ENCODE results near the gene NEDD4L.

The NEDD4L gene

DNA sequence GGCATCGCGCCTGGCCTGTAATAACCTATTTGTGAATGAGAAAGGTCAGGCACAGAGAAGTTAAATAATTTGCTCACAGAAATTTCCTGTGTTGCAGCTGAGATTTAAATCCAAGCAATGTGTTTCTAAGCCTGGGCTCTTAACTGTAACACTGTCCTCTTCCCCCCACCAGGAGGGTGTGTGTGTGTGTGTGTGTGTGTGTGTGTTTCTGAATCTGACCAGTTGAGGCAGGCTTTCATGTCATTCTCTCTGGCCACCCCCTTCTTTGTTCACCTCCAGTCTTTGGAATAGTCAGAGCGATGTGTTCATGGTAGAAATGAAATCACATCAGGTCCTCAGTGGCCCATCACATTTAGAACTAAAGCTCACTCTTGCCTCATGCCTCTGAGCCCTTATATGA, 81.2 kb downstream of the NEDD4L start:
- DNase-seq, result no peak

DNA sequence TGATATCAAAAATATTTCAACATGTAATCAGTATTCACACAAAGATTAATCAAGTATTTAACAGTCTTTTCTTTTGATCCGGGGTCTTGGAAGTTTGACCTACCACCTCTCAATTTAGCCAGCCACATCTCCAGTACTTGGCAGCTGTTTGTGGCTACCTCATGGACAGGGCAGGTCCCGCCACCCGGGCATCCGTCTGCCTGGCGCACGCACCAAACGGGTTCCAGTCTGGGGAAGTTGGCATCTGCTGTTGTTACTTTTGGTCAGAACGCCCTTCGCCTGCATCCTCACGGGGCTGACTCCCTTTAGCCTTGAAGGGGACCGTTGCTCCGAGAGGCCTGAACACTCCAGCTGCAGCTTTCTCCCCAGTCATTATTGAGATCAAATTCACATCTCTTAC, 81.7 kb downstream of the NEDD4L start:
- DNase-seq, result no peak

DNA sequence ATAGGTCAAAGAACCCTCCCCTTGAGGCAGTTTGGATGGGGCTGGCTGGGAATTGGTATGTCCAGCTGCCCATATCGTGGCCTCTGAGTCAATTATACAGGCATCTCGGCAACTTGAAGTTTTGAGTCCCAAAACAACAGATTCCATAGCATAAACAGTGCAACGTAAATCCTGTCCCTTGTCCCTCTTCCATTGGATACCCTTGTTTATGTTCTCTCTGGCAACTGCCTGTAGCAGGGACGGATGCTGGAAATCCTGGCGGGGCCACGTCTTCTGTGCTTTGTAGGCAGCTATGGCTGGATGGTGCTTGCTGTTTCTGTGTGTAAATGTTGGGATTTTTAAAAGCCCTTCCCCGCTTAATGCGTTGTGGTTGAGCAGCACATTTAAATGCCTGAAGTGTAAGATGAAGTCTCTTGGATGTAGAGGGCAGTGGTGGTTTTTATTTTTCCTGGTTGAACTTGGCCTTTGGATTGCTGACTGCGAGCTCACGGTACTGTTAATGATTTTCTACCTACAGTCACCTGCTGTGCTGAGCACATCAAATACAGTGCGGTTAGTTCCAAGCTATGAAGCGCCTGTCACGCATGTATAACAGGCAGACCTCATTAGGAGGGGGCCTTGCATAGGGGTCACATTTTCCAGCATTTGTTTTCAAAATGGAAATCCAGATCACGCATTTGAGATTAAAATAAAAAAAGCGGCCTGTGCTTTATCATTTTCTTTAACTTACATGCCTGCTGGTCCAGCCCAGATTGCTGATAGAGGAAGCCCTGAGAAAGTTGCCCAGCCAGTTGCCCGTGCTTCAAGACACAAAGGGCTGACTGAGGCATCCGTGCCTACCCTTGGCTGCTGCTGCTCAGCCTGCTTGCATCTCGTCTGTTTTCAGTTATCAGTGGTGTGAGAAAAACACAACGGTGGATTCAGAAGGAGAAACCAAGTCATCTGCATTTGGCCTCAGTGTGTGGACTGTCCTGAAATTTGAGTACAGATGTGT, 84.7 kb downstream of the NEDD4L start:
- DNase-seq, result no peak

DNA sequence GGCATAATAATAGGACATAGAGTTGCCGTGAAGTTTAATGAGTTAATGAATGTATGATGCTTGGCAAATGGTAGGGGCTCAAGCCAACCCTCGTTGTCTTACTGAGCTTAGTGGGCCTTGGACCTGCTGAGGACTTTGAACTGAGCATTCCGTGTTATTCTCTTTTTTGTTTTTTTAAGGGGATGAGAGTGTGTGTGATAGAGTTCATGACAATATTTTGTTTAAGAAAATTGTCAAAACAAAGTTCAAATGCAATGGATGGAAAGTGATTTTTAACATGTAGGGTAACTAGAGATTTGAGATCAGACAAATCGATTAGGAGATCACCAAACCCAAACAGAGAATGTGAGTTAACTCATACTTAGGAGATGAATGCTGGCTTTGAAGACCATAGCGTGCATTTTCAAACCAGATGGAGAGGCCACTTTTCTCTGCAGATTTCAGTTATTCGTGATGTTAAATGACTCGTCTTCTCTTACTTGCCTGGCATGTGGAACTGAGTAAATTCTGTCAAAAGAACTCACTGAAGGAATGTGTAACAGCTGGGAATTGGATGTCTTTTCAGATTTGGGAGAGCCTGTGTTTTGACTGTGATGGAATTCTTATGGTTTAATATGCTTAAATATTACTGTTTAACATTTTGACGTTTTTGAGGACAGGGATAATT, 88.7 kb downstream of the NEDD4L start:
- DNase-seq, result no peak

DNA sequence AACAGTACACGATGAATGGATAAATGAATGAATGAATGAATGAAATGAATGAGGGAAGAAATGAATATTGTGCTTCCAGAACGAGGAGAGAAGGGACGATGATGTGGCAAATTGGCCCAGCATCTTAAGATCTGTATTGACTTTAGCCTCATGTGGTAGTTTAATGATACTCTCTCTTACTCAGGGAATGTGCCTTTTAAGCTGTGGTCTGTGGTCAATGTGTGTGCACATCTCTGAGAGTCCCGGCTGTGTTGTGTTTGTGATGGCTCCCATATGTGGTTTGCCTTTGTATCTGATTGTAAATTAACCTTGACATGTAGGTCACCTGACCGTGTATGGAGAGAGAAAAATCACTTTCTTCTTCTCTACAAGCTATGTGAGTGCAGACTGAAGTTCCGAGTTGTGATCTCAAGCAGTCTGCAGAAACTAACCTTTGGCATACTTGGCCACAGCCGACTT, 91.2 kb downstream of the NEDD4L start:
- DNase-seq, result no peak

DNA sequence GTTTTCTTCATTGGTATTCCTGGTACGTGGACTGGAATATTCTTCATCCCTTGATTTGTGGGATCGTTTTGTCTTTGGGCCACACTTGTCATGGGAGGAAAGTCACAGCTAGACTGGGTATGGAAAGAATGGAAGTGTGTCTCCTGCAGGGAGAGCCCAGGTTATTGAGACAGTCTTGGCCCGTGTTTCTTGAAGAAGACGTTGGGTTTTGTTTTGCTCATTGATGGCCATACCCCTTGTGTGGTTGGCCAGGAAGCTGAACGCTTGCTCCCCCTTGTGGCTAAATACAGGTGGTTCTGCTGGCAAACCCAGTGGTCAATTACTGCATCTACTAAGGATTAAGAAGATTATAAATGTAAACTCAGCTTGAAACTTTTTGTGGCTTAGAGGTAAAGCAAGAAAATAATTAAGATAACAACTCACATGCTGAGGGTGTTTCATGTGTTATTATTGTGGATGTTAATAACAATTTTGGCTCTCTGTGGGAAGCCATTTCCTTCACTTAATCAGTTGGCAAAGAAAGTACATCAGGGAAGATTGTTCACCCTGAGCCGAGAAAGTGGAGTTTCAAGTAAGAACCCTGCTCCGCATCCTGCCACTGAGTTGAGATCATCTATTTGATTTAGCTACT, 91.8 kb downstream of the NEDD4L start:
- DNase-seq, result no peak

DNA sequence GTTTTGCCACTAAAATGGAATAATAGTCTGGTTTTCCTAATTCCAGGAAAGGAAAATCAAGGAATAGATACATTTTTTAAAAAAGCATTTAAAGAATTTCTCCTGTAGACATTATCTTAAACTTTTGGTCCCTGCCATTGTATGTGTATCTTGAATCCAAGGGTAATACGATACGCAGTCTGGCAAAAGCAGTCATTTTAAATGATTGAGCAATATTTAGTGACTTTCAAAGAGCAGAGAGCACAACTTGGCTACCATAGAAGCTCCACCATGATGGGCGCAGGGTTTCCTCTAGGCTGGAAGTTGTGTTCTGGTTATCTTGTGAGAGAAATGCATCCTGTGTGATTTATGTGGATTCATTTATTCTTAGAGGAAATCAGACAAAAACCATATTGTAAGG, 92.9 kb downstream of the NEDD4L start:
- no peak for DNase-seq

DNA sequence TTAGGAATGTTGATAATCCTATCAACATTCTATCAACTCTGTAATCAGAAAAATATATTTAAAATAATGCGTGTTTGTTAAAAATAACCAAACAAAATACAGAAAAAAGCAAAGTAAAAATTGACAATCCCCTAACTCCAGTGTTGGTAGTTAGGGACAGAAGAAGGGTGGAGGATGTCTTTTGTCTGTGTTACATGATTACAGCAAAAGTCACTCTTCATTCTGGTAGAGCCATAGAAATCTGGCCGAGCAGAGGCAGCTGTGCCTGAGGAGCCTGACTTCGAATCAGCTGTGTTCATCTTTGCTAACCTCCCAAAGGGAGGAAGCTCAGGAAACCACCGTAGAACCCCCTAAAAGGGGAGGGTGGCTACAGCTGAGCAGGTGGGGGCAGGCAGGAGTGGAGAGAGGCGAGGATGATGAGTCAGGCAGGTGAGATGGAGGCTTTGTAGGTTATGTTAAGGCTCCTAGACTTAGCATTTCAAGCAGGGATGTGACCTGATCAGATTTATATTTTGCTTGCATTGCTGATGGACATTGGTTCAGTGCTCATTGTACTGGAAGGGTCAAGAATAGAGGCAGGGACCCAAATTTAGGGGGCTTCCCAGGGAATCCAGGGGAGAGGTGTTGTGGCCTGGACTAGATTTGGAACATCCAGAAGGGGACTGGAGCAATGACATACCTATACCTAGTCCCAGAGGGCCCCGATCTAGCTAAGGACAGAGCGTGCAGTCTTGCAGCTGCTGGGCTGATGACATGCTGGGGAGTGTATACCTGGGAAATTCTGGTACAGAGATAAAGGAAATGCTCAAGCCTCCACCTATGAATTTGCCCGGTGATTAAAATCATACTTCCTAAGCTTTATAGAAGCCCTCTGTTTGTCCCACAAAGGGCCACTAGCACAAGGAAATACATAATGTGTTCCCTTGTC, 95.7 kb downstream of the NEDD4L start:
- DNase-seq, result no peak

DNA sequence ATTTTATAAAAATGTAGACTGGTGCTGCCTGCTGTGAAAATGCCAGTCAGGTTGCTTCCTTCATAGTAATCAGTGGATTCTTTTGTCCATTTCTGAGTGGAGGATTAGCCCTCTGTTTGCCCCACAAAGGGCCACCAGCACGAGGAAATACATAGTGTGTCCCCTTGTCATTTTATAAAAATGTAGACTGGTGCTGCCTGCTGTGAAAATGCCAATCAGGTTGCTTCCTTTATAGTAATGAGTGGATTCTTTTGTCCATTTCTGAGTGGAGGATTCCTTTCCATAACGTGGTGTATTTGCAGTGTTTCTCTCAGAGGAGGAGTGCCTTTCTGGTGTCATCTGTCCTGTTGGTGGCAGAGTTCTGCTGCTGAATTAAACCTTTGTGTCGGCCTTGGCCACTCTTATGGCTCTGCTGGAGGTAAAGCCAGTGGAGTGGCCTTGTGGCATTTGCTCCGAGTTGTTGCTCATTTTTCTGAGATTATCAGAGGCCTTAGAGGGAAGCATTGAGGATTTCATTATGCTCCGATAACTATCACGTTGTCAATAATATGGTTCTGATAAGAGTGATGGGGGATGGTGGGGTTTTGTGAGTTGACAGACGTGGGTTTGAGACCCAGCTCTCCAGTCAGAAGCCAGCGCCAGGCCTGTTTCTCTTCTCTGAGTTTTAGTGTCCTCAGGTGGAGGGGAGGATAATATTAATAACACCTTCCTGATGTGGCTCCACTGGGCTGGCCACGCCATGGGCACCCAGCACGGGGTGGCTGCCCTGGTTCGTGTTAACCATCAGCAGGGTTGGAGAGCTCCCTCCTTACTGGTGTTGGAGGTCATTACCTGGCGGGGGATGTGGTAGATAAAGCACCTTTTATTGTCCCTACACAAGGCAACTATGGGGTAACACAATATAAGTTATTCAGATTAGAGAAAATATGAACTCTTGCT, 96.6 kb downstream of the NEDD4L start:
- DNase-seq, result no peak

DNA sequence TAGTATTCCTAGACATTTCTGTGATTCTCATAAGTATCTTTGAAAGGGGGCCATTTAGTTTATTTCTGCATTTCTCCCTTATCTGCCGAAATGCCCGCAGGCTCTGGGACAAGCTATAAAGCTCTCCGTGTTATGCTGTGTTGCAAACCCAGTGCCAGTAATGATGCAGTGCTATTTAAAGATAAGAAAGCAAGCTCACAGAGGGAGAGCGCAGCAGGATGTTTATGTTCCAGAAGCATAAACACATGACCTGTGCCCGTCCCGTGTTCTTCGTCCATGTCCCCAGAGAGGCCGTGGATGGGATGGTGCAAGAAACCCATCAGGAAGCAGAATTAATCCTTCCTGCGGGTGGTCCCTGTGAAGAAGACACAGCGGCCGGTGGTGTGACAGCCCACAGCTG, 99.4 kb downstream of the NEDD4L start:
- DNase-seq, result no peak

DNA sequence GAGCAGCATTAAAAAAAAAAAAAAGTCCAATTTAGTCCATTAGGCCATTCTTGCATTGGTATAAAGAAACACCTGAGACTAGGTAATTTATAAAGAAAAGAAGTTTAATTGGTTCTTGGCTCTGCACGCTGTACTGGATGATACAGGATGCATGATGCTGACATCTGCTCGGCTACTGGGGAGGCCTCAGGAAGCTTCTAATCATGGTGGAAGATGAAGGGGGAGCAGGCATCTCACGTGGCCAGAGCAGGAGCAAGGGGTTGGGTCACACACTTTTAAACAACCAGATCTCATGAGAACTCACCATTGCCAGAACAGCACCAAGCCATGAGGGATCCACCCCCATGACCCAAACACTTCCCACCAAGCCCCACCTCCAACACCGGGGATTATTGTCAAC, 100.1 kb downstream of the NEDD4L start:
- no peak for DNase-seq

DNA sequence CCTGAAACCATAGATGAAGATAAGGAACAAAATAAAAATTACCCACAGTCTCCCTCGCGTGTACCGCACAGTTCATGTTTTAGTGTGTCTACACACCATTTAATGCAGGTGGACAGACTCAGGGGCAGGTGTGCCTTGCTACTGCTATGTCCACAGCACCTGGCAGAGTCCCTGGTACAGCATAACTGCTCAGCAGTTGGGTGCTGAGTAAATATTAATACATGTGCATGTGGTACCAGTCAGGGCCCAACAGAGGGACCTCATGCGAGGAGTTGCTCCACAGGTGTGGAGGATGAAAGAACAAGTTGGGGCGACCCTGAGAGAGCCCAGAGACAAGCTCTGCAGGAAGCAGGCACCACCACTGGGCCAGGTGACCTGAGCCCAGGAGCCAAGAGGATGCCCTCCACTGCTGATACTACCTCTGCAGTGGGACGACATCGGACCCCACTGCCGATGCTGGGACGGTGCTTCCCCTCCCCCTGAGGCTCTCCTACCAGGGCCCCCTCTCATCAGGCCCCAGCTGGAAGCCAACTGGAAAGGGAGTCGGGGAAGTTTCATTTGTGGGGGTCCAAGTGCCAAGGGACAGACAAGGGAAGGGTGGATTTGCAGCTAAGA, 100.8 kb downstream of the NEDD4L start:
- DNase-seq, result no peak

DNA sequence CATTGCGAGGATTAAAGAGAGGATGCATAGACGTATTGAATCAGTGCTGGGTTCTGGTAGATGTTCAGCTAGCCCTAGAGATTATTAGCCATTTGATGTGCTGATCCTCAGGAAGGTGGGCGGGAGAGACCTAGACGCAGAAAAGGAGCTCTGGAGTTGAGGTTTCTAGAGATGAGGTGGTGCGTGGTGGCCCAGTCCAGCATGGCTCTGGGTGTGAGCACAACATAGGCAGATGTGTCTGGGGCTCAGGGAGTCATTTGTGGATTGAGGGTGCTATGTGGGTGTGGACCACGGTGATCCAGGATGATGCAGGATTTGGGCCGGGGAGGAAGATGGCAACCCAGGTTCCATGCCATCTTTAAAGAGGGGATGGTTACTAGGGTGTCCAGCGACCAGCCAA, 102.1 kb downstream of the NEDD4L start:
- no peak for DNase-seq

DNA sequence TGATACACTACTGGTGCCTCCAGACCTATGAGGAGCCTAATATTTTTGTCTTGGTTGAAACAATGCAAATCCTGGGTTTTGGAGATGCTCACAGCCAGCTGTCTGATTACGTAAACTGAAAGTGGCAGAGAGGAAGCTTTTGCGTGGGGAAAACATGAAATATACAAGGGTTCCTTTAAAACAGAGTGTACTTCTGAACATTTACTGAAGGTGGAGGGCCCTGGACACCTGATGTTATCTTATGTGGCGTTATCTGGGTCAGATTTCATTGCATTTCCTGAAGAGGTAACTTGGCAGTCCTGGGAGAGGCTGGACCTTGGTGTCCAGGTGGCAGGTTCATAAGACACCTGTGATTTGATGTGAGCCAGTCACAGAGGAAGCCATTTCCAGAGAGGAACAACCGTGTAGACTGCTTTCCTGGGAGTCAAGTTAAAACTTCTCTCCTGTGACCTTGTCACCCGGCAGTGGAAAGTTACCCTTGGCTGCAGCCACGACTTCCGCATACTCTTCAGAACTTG, 105.0 kb downstream of the NEDD4L start:
- no peak for DNase-seq

DNA sequence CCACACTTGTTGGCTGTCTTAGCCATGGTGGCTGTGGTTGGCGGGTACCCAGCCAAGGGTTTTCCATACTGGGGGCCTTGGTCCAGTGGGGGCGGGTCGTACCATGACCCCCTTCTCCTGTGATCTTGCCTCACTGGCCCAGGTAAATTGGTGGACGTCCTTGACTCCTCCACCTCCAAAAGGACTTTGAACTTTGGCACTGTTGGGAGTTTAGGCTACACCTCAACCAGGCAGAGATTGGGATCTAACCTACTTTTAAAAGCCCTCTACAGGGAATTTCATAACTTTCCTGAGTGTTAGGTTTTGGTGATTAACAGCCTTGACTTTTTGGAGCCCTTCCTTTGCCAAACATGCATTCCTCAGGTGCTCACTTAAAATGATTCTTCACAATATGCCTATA, 106.7 kb downstream of the NEDD4L start:
- DNase-seq, result no peak

DNA sequence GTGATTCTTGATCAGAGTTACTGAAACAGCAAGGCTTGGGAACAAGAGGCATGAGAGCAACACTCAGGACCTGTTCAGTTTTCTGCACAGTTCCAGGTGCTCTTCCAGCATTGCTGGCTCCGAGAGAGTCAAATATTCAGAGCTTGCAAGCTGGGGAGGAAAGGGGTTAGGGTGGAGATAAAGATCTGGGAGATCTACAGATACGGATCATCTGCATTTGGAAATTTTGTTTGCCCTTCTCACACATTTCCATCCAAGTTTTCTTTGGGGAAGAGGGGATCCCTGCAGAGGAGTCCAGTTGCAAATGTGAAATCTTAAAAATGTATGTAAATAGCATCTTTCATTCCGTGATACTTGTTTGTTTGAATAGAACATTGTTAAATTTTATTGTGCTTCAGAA, 108.2 kb downstream of the NEDD4L start:
- DNase-seq, result no peak

DNA sequence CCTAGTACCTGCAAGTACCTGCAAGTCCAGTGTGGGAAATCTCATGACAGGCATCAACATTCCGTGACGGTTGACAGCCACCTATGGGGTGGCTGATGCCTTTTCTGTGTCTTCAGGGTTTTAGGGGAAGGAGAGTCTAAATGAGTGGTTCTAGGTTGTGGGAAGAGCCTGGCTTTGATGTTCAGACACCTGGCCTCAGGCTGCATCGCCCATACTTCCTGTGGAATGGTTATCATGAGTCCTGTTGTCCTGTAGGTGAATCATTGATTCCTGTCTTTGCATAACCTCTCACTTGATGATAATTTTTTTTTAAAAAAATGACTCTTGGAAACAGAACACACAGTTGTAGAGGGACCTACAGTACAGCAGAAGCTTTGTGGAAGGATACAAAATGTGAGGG, 108.9 kb downstream of the NEDD4L start:
- DNase-seq, result no peak

DNA sequence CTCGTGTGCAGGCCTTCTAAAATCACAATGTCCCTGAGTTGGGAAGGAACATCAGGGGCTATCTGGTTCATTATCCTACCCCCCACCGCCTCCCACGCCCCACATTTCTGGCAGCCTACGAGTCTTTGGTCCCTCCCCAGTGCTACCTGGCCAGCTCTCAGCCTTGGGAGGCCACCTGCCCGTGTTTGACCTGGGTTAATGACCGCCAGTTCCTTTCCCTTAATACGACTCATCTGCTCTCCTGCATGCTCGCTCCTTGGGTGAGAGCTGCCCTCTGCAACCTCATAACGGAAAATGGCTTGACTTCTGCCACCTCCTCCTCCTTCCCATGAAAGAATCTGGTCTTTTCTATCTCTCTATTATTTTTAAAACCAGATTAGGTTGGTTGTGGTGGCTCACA, 112.5 kb downstream of the NEDD4L start:
- no peak for DNase-seq

DNA sequence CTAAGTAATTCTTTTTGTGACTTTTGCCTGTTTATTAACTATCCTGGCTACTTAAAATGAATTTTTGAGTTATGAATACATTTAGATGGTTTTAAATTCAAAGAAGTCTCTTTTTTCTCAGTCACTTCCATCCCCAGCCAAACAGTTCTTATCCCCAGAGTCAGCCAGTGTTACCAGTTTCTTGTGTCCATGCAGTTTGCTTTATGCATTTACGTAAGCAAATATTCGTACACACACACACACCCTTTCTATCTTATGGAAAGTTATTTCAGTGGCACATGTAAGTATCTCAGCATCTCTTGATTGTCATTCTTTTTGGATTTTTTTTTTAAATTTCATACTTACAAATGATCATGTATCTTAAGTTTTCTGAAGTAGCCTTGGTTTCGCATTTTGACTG, 113.2 kb downstream of the NEDD4L start:
- DNase-seq, result no peak

DNA sequence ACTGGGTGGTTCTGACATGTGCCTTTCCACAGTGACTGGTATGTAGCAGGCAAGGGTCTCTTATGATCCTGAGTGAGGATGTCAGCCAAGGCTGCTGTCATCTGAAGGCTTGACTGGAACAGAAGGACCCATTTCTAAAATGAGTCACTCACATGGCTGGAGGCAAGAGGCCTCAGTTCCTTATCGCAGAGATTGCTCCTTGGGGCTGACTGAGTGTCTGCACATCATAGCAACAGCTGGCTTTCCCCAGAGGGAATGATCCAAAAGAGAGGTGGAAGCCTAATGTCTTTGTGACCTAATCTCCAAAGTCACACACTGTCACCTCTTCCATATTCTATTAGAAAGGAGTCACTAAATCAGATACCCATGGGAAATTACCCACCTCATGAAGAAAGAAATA, 114.0 kb downstream of the NEDD4L start:
- no peak for DNase-seq

DNA sequence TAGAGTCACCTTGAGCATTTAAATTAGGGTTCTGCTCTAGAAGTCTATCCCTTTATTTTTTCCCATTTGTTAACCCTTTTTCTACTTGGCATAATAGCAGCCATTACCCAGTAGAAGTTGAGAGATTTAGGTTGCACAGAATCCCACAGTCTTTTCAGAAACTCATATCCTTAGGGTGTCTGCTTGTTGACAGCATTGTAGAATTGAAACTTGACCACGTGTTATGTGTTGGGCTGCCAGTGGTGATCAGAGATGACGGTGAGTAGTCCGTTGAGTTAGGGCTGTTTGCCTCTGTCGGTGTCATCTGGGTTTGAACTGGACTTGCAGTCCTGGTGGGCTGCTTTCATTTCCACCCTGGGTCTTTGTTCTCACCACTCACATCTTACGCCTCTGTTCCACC, 114.4 kb downstream of the NEDD4L start:
- DNase-seq, result no peak

Measured in GF-D8 (cell line).